HS-5 (cell line): ENCODE data around the gene RABIF.
"Not testable (repeated sequence)": the region's sequence is repeated elsewhere in the genome, so short reads cannot be mapped to it uniquely, and the experiment has no call there.

Source experiments
- DNase-seq: peaks from one replicate; pipeline ENCODE4 v3.0.0-alpha.2; 2012; ENCODE audit warnings: low read depth

The RABIF gene

GRCh38 chr1:202888531-202889360 is at the start of gene RABIF:
TSS of gene RABIF (minus strand) at chr1:202889149. CDS start at chr1:202889098, 51 bp downstream.
- DNase-seq = peak; percentile 76

DNA sequence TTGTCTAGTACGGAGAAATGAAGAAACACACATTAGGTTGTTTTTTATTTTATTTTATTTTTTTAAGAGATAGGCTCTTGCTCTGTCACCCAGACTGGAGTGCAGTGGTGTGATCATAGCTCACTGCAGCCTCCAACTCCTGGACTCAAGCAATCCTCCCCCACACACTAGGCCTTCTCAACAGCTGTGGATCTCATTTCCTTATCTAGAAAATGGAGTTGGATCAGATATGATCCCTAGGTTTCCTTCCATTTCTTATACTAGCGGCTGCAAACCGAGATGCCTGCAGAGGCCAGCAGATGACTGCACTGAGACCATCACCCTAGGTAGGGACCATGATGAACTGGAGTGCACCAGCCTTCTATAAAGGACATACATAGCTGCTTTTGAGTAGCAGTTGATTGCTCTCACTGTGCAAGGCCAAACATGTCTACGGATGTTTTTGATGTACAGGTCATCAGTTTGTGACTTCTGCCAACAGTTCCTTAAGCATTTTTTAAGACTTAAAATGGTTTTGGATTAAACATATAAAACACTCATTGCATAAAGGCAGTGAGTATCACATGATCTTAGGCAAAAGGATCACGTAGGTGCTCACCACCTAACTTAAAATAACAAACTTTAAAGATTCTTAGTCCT is 49.5 kb upstream of the RABIF start:
- no peak for DNase-seq

- not testable (repeated sequence) for DNase-seq
These were observed 47.5 kb upstream of the RABIF start for GRCh38 chr1:202936409-202936808.

- DNase-seq = no peak
These were observed 46.9 kb upstream of the RABIF start for GRCh38 chr1:202935844-202936243.

DNA sequence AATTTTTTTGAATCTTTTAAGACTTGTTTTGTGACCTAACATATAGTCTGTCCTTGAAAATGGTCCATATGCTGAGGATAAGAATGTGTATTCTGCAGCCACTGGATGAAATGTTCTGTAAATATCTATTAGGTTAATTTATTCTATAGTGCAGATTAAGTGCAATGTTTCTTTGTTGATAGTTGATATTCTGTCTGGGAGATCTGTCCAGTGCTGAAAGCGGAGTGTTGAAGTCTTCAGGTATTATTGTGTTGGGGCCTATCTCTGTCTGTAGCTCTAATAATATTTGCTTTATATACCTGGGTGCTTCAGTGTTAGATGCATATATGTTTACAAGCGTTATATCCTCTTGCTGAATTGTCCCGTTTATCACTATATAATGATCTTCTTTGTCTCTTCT is 45.8 kb upstream of the RABIF start:
- DNase-seq = no peak

DNA sequence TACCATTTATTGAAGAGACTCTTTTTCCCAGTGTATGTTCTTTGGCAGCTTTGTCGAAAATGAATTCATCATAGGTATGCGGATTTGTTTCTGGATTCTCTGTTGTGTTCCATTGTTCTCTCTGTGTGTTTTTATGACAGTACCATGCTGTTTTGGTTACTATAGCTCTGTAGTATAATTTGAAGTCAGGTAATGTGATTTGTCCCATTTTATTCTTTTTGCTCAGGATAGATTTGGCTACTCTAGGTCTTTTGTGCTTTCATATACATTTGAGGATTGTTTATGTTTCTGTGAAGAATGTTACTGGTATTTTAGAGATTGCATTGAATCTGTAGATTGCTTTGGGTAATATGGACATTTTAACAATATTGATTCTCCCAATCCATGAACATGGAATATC is 43.5 kb upstream of the RABIF start:
- no peak for DNase-seq

- peak; percentile 83 for DNase-seq
These were observed 37.9 kb upstream of the RABIF start, which contains the start of gene KLHL12 for GRCh38 chr1:202926581-202927491. TSS of gene KLHL12 (minus strand) at chr1:202927234. CDS start at chr1:202925162, 2,072 bp downstream.

DNA sequence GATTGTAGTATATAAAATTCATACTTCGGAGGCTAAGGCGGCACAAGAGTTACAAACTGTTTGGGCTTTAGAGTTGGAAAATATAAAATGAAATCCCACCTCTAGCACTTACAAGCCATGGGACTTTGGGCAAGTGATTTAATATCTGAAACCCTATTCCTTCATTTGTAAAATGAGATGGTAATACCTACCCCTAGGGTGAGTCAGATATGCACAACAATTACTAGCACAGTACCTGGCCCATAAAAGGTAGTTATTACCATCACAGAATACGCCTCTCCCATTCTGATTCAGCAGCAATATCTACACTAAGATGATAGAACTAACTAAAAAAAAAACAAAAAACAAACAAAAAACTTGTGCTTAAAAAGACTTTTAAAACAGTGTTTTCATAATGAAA is 34.6 kb upstream of the RABIF start:
- no peak for DNase-seq

GRCh38 chr1:202919615-202920014 is 30.7 kb upstream of the RABIF start:
- no peak for DNase-seq

GRCh38 chr1:202915146-202915545 is 26.2 kb upstream of the RABIF start:
- no peak for DNase-seq

GRCh38 chr1:202912476-202912875 is 23.5 kb upstream of the RABIF start:
- not testable (repeated sequence) for DNase-seq

GRCh38 chr1:202909494-202909893 is 20.5 kb upstream of the RABIF start:
- no peak for DNase-seq

DNA sequence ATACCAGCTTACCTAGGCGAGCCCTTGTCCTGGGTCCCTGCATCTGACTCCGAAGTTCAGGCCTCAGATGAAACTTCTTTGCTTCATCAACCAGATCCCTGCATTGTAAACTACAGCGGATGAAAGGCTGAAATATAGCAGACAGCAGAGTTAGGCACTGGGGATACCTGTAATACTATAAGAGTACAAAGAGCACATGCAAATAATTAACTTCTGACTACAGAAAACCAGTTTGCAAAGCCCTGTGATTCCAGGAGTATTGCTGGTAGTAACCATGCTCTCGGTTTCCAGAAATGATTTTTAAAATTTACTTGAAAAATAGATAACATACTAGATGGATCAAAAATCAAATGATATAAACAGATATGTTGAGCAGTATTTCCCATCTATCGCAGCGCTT is 20.0 kb upstream of the RABIF start:
- DNase-seq = no peak

DNA sequence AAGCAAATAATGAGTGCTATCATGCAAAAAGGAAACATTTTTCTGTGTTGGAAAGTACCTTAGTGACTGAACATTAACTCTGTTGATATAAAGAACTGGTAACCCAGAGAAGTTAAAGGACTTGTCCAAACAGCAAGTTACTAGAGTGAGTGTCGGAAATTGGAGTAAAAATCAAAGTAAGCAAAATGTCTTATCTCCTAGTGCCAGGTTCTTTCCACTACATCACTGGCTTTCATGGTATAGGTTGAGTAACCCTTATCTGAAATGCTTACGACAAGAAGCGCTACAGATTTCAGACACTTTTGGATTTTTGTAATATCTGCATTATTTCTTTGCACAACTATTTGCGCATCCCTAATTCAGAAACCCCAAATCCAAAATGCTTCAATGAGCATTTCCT is 16.4 kb upstream of the RABIF start:
- no peak for DNase-seq

- not testable (repeated sequence) for DNase-seq
These were observed 14.9 kb upstream of the RABIF start for GRCh38 chr1:202903808-202904207.

DNA sequence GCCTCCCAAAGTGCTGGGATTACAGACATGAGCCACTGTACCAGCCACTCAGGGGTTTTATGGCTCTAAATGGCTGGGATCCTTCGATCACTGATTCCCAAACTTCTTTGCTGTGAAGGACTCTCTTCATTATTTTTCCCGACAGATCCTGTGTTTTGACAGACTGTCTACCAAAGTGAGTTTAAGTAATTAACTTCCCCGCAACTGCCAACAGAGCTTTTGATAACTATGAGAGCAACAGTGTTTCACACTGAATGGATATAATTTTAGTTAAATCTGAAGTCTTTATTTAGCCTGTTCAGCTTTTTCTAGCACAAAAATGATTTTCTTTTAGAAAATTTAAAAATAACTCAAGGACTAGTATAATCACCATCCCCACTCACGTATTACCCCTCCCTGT is 12.6 kb upstream of the RABIF start:
- no peak for DNase-seq

DNA sequence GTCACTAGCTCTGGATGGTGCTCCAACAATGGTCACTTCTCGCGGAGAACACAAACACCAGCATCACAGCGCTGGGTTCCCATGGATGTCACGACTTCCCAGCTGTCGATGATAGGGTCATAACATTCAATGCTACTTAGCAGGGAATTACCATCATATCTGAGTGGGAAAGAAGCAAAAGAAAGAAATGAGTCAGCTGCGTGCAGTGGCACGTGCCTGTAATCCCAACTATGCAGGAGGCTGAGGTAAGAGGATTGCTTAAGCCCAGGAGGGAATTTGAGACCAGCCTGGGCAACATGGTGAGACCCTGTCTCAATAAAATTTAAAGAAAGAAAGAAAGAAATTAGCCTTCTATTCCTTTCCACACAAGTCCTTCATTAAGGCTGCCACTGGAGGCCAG is 3.6 kb upstream of the RABIF start:
- DNase-seq = no peak

DNA sequence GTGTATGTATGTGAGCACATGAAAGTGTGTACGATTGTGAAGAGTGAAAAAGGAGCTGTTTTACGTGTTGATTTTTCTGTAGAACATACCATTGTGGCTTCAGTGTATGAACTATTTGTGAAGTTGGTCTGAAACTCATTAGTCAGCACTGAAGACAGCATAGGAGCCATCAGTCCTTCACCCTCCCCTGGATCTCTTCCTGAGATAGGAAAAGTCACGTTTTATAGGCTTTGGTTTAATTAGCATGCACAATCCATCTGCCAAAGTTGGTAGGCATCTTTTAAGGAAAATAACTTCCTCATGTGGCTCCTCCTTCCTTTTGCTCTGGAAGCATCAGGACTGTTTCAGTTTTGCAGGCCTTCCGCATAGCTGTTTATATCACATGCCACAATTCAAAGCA is 1.4 kb upstream of the RABIF start:
- DNase-seq = no peak

DNA sequence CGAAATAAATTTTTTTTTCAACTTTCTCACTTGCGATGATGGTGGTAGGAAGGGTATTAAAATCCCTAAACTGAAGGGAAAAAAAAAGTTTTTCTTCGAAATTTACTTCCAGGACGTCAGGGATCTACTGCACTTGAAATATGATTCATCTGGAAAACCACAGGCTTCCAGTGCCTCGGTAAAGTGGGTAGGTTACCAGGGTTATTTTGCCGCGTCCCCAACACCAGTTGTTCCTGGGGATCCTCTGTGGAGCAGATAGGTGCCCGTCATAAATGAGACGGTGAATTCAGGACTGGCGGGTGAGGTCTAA is 773 bp downstream of the RABIF start:
- peak; percentile 35 for DNase-seq

DNA sequence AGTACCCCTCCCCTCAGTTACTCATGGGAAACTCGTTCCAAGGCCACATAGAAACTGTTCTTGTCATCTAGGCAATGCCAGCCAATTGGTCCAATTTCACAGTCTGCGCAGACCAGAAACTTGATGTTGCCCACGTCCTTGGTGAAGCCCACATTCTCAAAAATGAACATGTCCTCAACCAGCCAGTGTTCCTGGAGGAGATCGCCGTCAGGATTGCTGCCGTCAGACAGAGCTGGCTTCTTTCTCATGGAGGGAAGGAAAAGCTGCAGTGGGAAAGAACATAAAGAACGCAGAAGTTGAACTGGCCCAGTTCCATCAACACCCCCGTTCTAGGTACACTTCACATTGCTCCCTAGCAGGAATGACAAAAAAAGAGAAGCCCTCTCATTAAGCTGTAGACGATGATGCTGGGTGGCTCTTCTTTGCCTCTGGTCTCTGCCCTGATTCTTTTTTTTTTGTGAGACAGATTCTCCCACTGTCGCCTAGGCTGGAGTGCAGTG is 7.9 kb downstream of the RABIF start:
- no peak for DNase-seq

DNA sequence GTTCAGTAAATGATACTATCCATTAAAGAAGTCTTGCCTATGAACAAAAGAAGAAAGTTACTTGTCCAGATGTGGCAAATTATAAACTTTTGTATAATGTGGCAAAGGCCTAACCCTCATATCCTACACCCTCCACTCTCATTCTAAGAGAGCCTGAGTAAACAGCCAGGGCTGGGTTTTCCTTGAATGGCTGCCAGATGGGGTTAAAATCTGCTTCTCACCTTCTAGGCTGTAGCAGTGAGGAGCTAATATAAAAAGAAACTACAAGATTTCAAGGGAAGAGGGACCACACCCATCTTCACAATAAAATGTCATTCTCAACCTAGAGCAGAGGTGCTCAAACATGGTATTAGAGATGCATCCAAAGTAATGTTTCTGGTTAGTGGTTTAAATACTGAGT is 8.9 kb downstream of the RABIF start:
- no peak for DNase-seq

DNA sequence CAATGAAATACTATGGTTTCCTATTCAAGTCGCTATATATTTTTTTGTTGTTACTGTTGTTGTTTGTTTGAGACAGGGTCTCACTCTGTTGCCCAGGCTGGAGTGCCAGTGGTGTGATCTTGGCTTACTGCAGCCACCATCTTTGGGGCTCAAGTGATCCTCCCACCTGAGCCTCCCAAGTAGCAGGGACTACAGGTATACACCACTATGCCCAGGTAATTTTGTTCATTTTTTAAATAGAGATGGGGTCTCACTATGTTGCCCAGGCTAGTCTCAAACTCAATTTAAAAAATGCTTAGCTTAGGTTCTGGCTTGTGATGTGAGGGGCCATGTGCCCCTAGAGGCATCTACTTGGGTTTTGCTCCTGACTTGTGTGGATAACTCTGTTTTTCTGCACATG is 9.8 kb downstream of the RABIF start:
- no peak for DNase-seq
